HCT116 (cell line): ENCODE measurements around the gene KIF26B. TPM values are rescaled to one million over a fixed set of nuclear protein-coding genes. Genes with fewer than 3 reads are reported as not detected.
"Not testable (repeated sequence)": the region's sequence is repeated elsewhere in the genome, so short reads cannot be mapped to it uniquely, and the experiment has no call there.

Source experiments
- ATAC-seq: fragments of 200-7000 bp; cut with Tn5 transposase; 2 replicates; pipeline ENCODE4 v1.9.1; 2020; ENCODE audit warnings: mild to moderate bottlenecking, moderate library complexity
- BruUV-seq: library from RNA; stranded (reverse); fragments of 400-500 nt; replicated peaks from 2 replicates; lab custom pipeline; 2021; lab: Mats Ljungman, UMichigan
- CTCF ChIA-PET: fragments of 300-600 bp; sonication (Branson Sonifier 250); formaldehyde crosslinking; loops from one replicate; lab custom pipeline; 2021; ENCODE audit warnings: antibody characterized with exemption; lab: Charles Lee
- POLR2A ChIA-PET: fragments of 300-600, 350-600 bp; sonication (Branson Sonifier 250); formaldehyde crosslinking; loops from one replicate; lab custom pipeline; 2021; ENCODE audit warnings: antibody characterized with exemption; lab: Charles Lee
- RAD21 ChIA-PET, 2 experiments: fragments of 300-600 bp; sonication (Branson Sonifier 250); formaldehyde crosslinking; loops; one replicate each; lab custom pipeline; 2023; ENCODE audit warnings: low total read pairs in 2 of 2; ENCODE audit not compliant: uncharacterized antibody in 2 of 2, unreplicated experiment in 2 of 2, low non-redundant PET in 1 of 2; lab: Charles Lee
- DNase-seq: peaks from one replicate; pipeline ENCODE4 v3.0.0-alpha.2; 2010; ENCODE audit warnings: low read depth, low spot score
- H2AFZ ChIP-seq: fragments of 200-600 bp; shearing (Covaris generic), sonication (generic); 2 replicates; pipeline ENCODE4 v1.6.1; 2017; ENCODE audit warnings: low read depth, mixed run types, mixed read lengths, antibody characterized with exemption, low read length; ENCODE audit not compliant: poor library complexity, severe bottlenecking
- H3K27ac ChIP-seq: 2 replicates; pipeline ENCODE4 v1.5.1; 2012; ENCODE audit warnings: low read depth, low read length
- H3K27me3 ChIP-seq: fragments of 200-600 bp; sonication (generic); 2 replicates; pipeline ENCODE4 v1.6.1; 2016; ENCODE audit warnings: mixed run types, low read length, mixed read lengths; ENCODE audit not compliant: insufficient read depth
- H3K36me3 ChIP-seq, 2 experiments: fragments of 200-500 bp in 1 of 2; fragments of 200-600 bp in 1 of 2; sonication (Bioruptor generic) in 1 of 2; sonication (generic) in 1 of 2; 2 replicates each; pipeline versions ENCODE4 v1.5.1 to v1.6.1; 2014 to 2016; ENCODE audit warnings: low read length in 2 of 2, inconsistent platforms in 1 of 2, mixed read lengths in 1 of 2, mixed run types in 1 of 2; ENCODE audit not compliant: insufficient read depth in 2 of 2, control insufficient read depth in 1 of 2
- H3K4me1 ChIP-seq, 2 experiments: fragments of 200-600 bp in 1 of 2; sonication (generic) in 1 of 2; 2 replicates each; pipeline versions ENCODE4 v1.5.1 to v1.6.1; 2012 to 2017; ENCODE audit warnings: low read length in 2 of 2, inconsistent platforms in 1 of 2, mild to moderate bottlenecking in 1 of 2, mixed read lengths in 1 of 2, mixed run types in 1 of 2, moderate library complexity in 1 of 2; ENCODE audit not compliant: insufficient read depth in 2 of 2, control insufficient read depth in 1 of 2
- H3K4me2 ChIP-seq: fragments of 200-600 bp; sonication (generic); 2 replicates; pipeline ENCODE4 v1.6.1; 2017; ENCODE audit warnings: mixed run types, low read length, mixed read lengths
- H3K4me3 ChIP-seq, 2 experiments: fragments of 200-600 bp in 1 of 2; sonication (generic) in 1 of 2; replicated peaks in 1 of 2; 2 replicates each; pipeline ENCODE4 v1.5.1; 2011 to 2016; ENCODE audit warnings: low read length in 2 of 2, control low read depth in 1 of 2, low read depth in 1 of 2, mild to moderate bottlenecking in 1 of 2, mixed read lengths in 1 of 2, mixed run types in 1 of 2
- H3K79me2 ChIP-seq: fragments of 200-600 bp; sonication (generic); 2 replicates; pipeline ENCODE4 v1.6.1; 2017; ENCODE audit warnings: mild to moderate bottlenecking, mixed run types, low read length, moderate library complexity, mixed read lengths; ENCODE audit not compliant: insufficient read depth
- H3K9ac ChIP-seq: fragments of 200-600 bp; sonication (generic); 2 replicates; pipeline ENCODE4 v1.6.1; 2016; ENCODE audit warnings: low read length, mixed read lengths
- H3K9me2 ChIP-seq: fragments of 200-600 bp; sonication (generic), shearing (Covaris generic); 2 replicates; pipeline ENCODE4 v1.6.1; 2017; ENCODE audit warnings: mixed run types, mild to moderate bottlenecking, moderate library complexity; ENCODE audit not compliant: insufficient read depth
- H3K9me3 ChIP-seq, 2 experiments: fragments of 200-500 bp in 1 of 2; fragments of 200-600 bp in 1 of 2; sonication (Bioruptor generic) in 1 of 2; sonication (generic) in 1 of 2; 2 replicates each; pipeline ENCODE4 v1.6.1; 2014 to 2017; ENCODE audit warnings: low read length in 2 of 2, mixed read lengths in 2 of 2, inconsistent platforms in 1 of 2, low read depth in 1 of 2, mild to moderate bottlenecking in 1 of 2, mixed run types in 1 of 2, moderate library complexity in 1 of 2; ENCODE audit not compliant: control insufficient read depth in 1 of 2, insufficient read depth in 1 of 2
- H4K20me1 ChIP-seq: fragments of 200-600 bp; sonication (generic), shearing (Covaris generic); 2 replicates; pipeline ENCODE4 v1.6.1; 2017; ENCODE audit warnings: mixed run types, mild to moderate bottlenecking, moderate library complexity; ENCODE audit not compliant: insufficient read depth
- ATF3 ChIP-seq: IDR thresholded peaks from 2 replicates; pipeline ENCODE4 v1.6.1; 2012
- CBX3 ChIP-seq: IDR thresholded peaks from 2 replicates; pipeline ENCODE4 v1.6.1; 2012; ENCODE audit warnings: low read depth
- CEBPB ChIP-seq: IDR thresholded peaks from 2 replicates; pipeline ENCODE4 v1.6.1; 2012; ENCODE audit warnings: low read depth
- CTCF ChIP-seq, 3 experiments: fragments of 200-600 bp in 1 of 3; sonication (generic) in 1 of 3; IDR thresholded peaks in 2 of 3; conservative IDR thresholded peaks in 1 of 3; 2 replicates each; pipeline ENCODE4 v1.5.1; 2012 to 2017; ENCODE audit warnings: low read depth in 2 of 3, low read length in 2 of 3, antibody characterized with exemption in 1 of 3, borderline replicate concordance in 1 of 3, control low read depth in 1 of 3, mild to moderate bottlenecking in 1 of 3, mixed read lengths in 1 of 3, mixed run types in 1 of 3, moderate library complexity in 1 of 3; ENCODE audit not compliant: insufficient read depth in 1 of 3
- EGR1 ChIP-seq: IDR thresholded peaks from 2 replicates; pipeline ENCODE4 v1.6.1; 2012; ENCODE audit warnings: low read depth
- ELF1 ChIP-seq: IDR thresholded peaks from 2 replicates; pipeline ENCODE4 v1.6.1; 2012; ENCODE audit warnings: low read depth, borderline replicate concordance
- EZH2 ChIP-seq: fragments of 200-600 bp; sonication (generic); IDR thresholded peaks from 2 replicates; pipeline ENCODE4 v1.6.1; 2017; ENCODE audit warnings: antibody characterized with exemption, mixed run types
- EZH2phosphoT487 ChIP-seq: fragments of 200-600 bp; IDR thresholded peaks from 2 replicates; pipeline ENCODE4 v1.6.1; 2018; ENCODE audit warnings: antibody characterized with exemption, borderline replicate concordance
- FOSL1 ChIP-seq: IDR thresholded peaks from 2 replicates; pipeline ENCODE4 v1.6.1; 2012; ENCODE audit warnings: low read depth
- JUND ChIP-seq: IDR thresholded peaks from 2 replicates; pipeline ENCODE4 v1.6.1; 2012
- MAX ChIP-seq: IDR thresholded peaks from 2 replicates; pipeline ENCODE4 v1.6.1; 2012
- POLR2A ChIP-seq: IDR thresholded peaks from 2 replicates; pipeline ENCODE4 v1.7.0; 2011; ENCODE audit warnings: borderline replicate concordance; ENCODE audit not compliant: insufficient read depth, insufficient read length; ENCODE audit errors: extremely low read depth
- POLR2AphosphoS5 ChIP-seq: IDR thresholded peaks from 2 replicates; pipeline ENCODE4 v1.6.1; 2011; ENCODE audit warnings: mild to moderate bottlenecking, low read depth, low read length, moderate library complexity
- REST ChIP-seq: IDR thresholded peaks from 2 replicates; pipeline ENCODE4 v1.6.1; 2012; ENCODE audit warnings: low read depth
- SIN3A ChIP-seq: IDR thresholded peaks from 2 replicates; pipeline ENCODE4 v1.6.1; 2012; ENCODE audit warnings: low read depth
- TCF7L2 ChIP-seq: IDR thresholded peaks from 2 replicates; pipeline ENCODE4 v1.7.0; 2011; ENCODE audit warnings: borderline replicate concordance, inconsistent platforms; ENCODE audit not compliant: insufficient read depth, insufficient read length; ENCODE audit errors: extremely low read depth
- YY1 ChIP-seq: IDR thresholded peaks from 2 replicates; pipeline ENCODE4 v1.6.1; 2011; ENCODE audit warnings: low read length, low read depth, moderate library complexity, mild to moderate bottlenecking; ENCODE audit not compliant: insufficient replicate concordance; ENCODE audit errors: extremely low read depth
- ZNF274 ChIP-seq: fragments of 200-500 bp; sonication (Bioruptor generic); IDR thresholded peaks from 2 replicates; pipeline ENCODE4 v1.6.1; 2014; ENCODE audit warnings: mild to moderate bottlenecking, low read depth, low read length, inconsistent platforms
- intact Hi-C: fragments of 100-400 bp; cut with micrococcal nuclease; formaldehyde crosslinking; loops from 2 replicates; pipeline ENCODE4 v1.10.0; 2022
- total RNA-seq: library from RNA; stranded (reverse); gene quantifications from one replicate; pipeline ENCODE4 v1.2.1, GENCODE V29; 2021; ENCODE audit not compliant: unreplicated experiment

The KIF26B gene
- total RNA-seq, 1 experiment from 2014 or later, result 0.49 TPM

GRCh38 chr1:245695211-245695610 is 540.4 kb downstream of the KIF26B start:
- no peaks in the 10 kb centered on the region for H3K79me2 ChIP-seq
- H3K4me2 ChIP-seq, result no peak overlapping the region
- no peaks in the 10 kb centered on the region for H4K20me1 ChIP-seq
- CTCF ChIA-PET, result no interaction called here
- H3K4me1 ChIP-seq, result no peaks in the 10 kb centered on the region
- RAD21 ChIA-PET, result no interaction called here
- no peak overlapping the region for H3K4me3 ChIP-seq
- no peak overlapping the region for H2AFZ ChIP-seq
- POLR2A ChIA-PET, result no interaction called here
- BruUV-seq, result no TSS peak
- DNase-seq, result no peak
- ATAC-seq, result no peak
- no peaks in the 10 kb centered on the region for H3K9me3 ChIP-seq
- no peak overlapping the region for H3K27ac ChIP-seq
- TF ChIP-seq POLR2A, result no peak
- TF ChIP-seq ELF1, result no peak
- TF ChIP-seq TCF7L2, result no peak
- no peak for TF ChIP-seq EZH2
- TF ChIP-seq REST, result no peak
- TF ChIP-seq CEBPB, result no peak
- no peak for TF ChIP-seq MAX
- no peak for TF ChIP-seq EZH2phosphoT487
- TF ChIP-seq CBX3, result no peak
- TF ChIP-seq ATF3, result no peak
- TF ChIP-seq POLR2AphosphoS5, result no peak
- TF ChIP-seq SIN3A, result no peak
- TF ChIP-seq EGR1, result no peak
- no peak for TF ChIP-seq JUND
- TF ChIP-seq FOSL1, result no peak
- TF ChIP-seq CTCF (IDR thresholded peaks at IDR 0.05 in 2 of 3, conservative IDR thresholded peaks at IDR 0.05 in 1 of 3; ENCODE audit: borderline replicate concordance in 1 of 3, insufficient read depth in 1 of 3, low read depth in 2 of 3, low read length in 2 of 3), result no peak
- TF ChIP-seq ZNF274, result no peak
- no peak for TF ChIP-seq YY1
- H3K9me2 ChIP-seq, result no peaks in the 10 kb centered on the region
- H3K36me3 ChIP-seq, result no peaks in the 10 kb centered on the region
- no peak overlapping the region for H3K9ac ChIP-seq
- intact Hi-C loops, result no loop called here
- H3K27me3 ChIP-seq, result 0 out of 2 replicates have a peak, but pooled peaks cover 5% of the 10 kb centered on the region

GRCh38 chr1:245695701-245696100 is 540.9 kb downstream of the KIF26B start:
- POLR2A ChIA-PET, BruUV-seq, H3K9me3 ChIP-seq, H3K9me2 ChIP-seq, H4K20me1 ChIP-seq, H2AFZ ChIP-seq, H3K4me1 ChIP-seq, intact Hi-C loops, DNase-seq, ATAC-seq, H3K9ac ChIP-seq, H3K4me2 ChIP-seq, H3K79me2 ChIP-seq, H3K27ac ChIP-seq, RAD21 ChIA-PET, H3K36me3 ChIP-seq, H3K27me3 ChIP-seq, CTCF ChIA-PET, H3K4me3 ChIP-seq: not testable (repeated sequence)
